ENCODE results near the gene THRAP3.

DNA sequence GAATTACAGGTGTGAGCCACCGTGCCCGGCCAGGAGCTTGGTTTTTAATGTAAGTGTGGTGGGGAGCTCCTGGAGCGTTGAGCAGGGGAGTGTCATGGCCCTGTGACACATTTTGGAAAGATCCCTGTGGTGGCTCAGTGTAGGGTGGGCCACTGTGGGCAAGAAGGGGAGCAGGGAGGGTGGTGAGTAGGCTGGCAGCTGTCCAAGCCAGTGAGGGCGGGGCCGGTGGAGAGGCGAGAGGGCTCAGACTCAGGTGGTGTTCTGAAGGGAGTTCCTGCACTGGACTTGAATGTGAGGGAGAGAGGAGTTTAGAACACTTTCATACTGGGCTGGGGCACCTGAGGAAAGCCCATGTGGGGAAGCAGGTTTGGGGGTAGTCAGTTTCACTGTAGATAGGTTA is 102.3 kb downstream of the THRAP3 start:
- TF ChIP-seq, protein P1, sequence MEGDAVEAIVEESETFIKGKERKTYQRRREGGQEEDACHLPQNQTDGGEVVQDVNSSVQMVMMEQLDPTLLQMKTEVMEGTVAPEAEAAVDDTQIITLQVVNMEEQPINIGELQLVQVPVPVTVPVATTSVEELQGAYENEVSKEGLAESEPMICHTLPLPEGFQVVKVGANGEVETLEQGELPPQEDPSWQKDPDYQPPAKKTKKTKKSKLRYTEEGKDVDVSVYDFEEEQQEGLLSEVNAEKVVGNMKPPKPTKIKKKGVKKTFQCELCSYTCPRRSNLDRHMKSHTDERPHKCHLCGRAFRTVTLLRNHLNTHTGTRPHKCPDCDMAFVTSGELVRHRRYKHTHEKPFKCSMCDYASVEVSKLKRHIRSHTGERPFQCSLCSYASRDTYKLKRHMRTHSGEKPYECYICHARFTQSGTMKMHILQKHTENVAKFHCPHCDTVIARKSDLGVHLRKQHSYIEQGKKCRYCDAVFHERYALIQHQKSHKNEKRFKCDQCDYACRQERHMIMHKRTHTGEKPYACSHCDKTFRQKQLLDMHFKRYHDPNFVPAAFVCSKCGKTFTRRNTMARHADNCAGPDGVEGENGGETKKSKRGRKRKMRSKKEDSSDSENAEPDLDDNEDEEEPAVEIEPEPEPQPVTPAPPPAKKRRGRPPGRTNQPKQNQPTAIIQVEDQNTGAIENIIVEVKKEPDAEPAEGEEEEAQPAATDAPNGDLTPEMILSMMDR (IDR thresholded peaks at IDR 0.05) = no peak
- TF ChIP-seq, protein P2, sequence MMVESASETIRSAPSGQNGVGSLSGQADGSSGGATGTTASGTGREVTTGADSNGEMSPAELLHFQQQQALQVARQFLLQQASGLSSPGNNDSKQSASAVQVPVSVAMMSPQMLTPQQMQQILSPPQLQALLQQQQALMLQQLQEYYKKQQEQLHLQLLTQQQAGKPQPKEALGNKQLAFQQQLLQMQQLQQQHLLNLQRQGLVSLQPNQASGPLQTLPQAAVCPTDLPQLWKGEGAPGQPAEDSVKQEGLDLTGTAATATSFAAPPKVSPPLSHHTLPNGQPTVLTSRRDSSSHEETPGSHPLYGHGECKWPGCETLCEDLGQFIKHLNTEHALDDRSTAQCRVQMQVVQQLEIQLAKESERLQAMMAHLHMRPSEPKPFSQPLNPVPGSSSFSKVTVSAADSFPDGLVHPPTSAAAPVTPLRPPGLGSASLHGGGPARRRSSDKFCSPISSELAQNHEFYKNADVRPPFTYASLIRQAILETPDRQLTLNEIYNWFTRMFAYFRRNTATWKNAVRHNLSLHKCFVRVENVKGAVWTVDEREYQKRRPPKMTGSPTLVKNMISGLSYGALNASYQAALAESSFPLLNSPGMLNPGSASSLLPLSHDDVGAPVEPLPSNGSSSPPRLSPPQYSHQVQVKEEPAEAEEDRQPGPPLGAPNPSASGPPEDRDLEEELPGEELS (CRISPR knock-in tag; IDR thresholded peaks at IDR 0.05) = no peak
- TF ChIP-seq NR2C2 (CRISPR knock-in tag; IDR thresholded peaks at IDR 0.05) = no peak
- TF ChIP-seq OVOL2 (CRISPR knock-in tag; IDR thresholded peaks at IDR 0.05; ENCODE audit: borderline replicate concordance) = no peak
- TF ChIP-seq FOXK1 (CRISPR knock-in tag; IDR thresholded peaks at IDR 0.05) = no peak
- TF ChIP-seq, protein P3, sequence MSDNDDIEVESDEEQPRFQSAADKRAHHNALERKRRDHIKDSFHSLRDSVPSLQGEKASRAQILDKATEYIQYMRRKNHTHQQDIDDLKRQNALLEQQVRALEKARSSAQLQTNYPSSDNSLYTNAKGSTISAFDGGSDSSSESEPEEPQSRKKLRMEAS (CRISPR knock-in tag; IDR thresholded peaks at IDR 0.05) = no peak
- no peak for TF ChIP-seq ZNF138 (CRISPR knock-in tag; conservative IDR thresholded peaks at IDR 0.05)
- TF ChIP-seq RELA (CRISPR knock-in tag; IDR thresholded peaks at IDR 0.05; ENCODE audit: borderline replicate concordance) = no peak
- TF ChIP-seq IRF2 (CRISPR knock-in tag; IDR thresholded peaks at IDR 0.05; ENCODE audit: borderline replicate concordance, low read depth) = no peak
- TF ChIP-seq, protein P4, sequence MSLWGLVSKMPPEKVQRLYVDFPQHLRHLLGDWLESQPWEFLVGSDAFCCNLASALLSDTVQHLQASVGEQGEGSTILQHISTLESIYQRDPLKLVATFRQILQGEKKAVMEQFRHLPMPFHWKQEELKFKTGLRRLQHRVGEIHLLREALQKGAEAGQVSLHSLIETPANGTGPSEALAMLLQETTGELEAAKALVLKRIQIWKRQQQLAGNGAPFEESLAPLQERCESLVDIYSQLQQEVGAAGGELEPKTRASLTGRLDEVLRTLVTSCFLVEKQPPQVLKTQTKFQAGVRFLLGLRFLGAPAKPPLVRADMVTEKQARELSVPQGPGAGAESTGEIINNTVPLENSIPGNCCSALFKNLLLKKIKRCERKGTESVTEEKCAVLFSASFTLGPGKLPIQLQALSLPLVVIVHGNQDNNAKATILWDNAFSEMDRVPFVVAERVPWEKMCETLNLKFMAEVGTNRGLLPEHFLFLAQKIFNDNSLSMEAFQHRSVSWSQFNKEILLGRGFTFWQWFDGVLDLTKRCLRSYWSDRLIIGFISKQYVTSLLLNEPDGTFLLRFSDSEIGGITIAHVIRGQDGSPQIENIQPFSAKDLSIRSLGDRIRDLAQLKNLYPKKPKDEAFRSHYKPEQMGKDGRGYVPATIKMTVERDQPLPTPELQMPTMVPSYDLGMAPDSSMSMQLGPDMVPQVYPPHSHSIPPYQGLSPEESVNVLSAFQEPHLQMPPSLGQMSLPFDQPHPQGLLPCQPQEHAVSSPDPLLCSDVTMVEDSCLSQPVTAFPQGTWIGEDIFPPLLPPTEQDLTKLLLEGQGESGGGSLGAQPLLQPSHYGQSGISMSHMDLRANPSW (CRISPR knock-in tag; conservative IDR thresholded peaks at IDR 0.05; ENCODE audit: low read depth) = no peak
- TF ChIP-seq FOXP1 (CRISPR knock-in tag; IDR thresholded peaks at IDR 0.05; ENCODE audit: borderline replicate concordance) = no peak
- TF ChIP-seq, protein P5, sequence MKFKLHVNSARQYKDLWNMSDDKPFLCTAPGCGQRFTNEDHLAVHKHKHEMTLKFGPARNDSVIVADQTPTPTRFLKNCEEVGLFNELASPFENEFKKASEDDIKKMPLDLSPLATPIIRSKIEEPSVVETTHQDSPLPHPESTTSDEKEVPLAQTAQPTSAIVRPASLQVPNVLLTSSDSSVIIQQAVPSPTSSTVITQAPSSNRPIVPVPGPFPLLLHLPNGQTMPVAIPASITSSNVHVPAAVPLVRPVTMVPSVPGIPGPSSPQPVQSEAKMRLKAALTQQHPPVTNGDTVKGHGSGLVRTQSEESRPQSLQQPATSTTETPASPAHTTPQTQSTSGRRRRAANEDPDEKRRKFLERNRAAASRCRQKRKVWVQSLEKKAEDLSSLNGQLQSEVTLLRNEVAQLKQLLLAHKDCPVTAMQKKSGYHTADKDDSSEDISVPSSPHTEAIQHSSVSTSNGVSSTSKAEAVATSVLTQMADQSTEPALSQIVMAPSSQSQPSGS (CRISPR knock-in tag; IDR thresholded peaks at IDR 0.05; ENCODE audit: borderline replicate concordance, low read depth) = no peak
- no peak for TF ChIP-seq JUN (CRISPR knock-in tag; IDR thresholded peaks at IDR 0.05)
